B cell (primary cell): ENCODE data around the gene PLPP4. TPM values are rescaled to one million over a fixed set of nuclear protein-coding genes. Genes with fewer than 3 reads are reported as not detected.

Experiments used
- ATAC-seq: fragments of 200-7000 bp; cut with Tn5 transposase; one replicate; pipeline ENCODE4 v1.10.0; 2021; ENCODE audit warnings: low read depth, mild to moderate bottlenecking, moderate number of reproducible peaks, moderate library complexity
- CTCF ChIA-PET: fragments of 350-600 bp; sonication (Branson Sonifier 250); formaldehyde crosslinking; loops from one replicate; lab custom pipeline; 2021; ENCODE audit warnings: antibody characterized with exemption, inconsistent platforms; lab: Charles Lee
- POLR2A ChIA-PET: fragments of 350-600 bp; sonication (Branson Sonifier 250); formaldehyde crosslinking; loops from one replicate; lab custom pipeline; 2021; ENCODE audit warnings: antibody characterized with exemption; lab: Charles Lee
- DNase-seq: peaks from one replicate; pipeline ENCODE4 v3.0.0; 2013
- H2AFZ ChIP-seq: 2 replicates; pipeline ENCODE4 v1.6.1; 2012; ENCODE audit warnings: mild to moderate bottlenecking, low read depth, low read length; ENCODE audit not compliant: insufficient read depth, poor library complexity, severe bottlenecking
- H3K27ac ChIP-seq, 2 donors: 1 replicate in 1 of 2; 2 replicates in 1 of 2; pipeline ENCODE4 v1.5.1; 2012 to 2013; ENCODE audit warnings: low read length in 2 of 2, mild to moderate bottlenecking in 2 of 2, moderate library complexity in 1 of 2
- H3K27me3 ChIP-seq, 4 experiments: fragments of 200-600 bp in 1 of 4; sonication (generic) in 1 of 4; replicated peaks in 1 of 4; 1 replicate in 2 of 4; 2 replicates in 2 of 4; pipeline versions ENCODE4 v1.6.1 to v1.7.0; 2013 to 2016; ENCODE audit warnings: low read length in 3 of 4, mild to moderate bottlenecking in 2 of 4, mixed read lengths in 1 of 4, moderate library complexity in 1 of 4; ENCODE audit not compliant: insufficient read depth in 4 of 4, control insufficient read depth in 3 of 4; ENCODE audit errors: control extremely low read depth in 1 of 4
- H3K36me3 ChIP-seq, 2 experiments: replicated peaks in 1 of 2; 1 replicate in 1 of 2; 2 replicates in 1 of 2; pipeline versions ENCODE4 v1.6.1 to v1.7.1; 2013; ENCODE audit warnings: low read length in 1 of 2; ENCODE audit not compliant: insufficient read depth in 2 of 2, control insufficient read depth in 1 of 2; ENCODE audit errors: control extremely low read depth in 1 of 2, extremely low read depth in 1 of 2
- H3K4me1 ChIP-seq, 2 donors: fragments of 200-600 bp in 1 of 2; sonication (generic) in 1 of 2; 1 replicate in 1 of 2; 2 replicates in 1 of 2; pipeline versions ENCODE4 v1.5.1 to v1.6.1; 2013 to 2017; ENCODE audit warnings: low read length in 2 of 2; ENCODE audit not compliant: control insufficient read depth in 2 of 2, insufficient read depth in 2 of 2
- H3K4me2 ChIP-seq: replicated peaks from 2 replicates; pipeline ENCODE3; 2012; ENCODE audit warnings: mild to moderate bottlenecking, low read depth, low read length; ENCODE audit not compliant: poor library complexity, severe bottlenecking
- H3K4me3 ChIP-seq, 5 experiments: fragments of 200-600 bp in 1 of 5; sonication (generic) in 1 of 5; 1 replicate in 3 of 5; 2 replicates in 2 of 5; pipeline versions ENCODE4 v1.5.1 to v1.7.0; 2011 to 2016; ENCODE audit warnings: low read length in 4 of 5, mild to moderate bottlenecking in 4 of 5, low read depth in 2 of 5, control low read depth in 1 of 5, moderate library complexity in 1 of 5; ENCODE audit not compliant: insufficient read depth in 1 of 5; ENCODE audit errors: control extremely low read depth in 1 of 5, extremely low read depth in 1 of 5
- H3K79me2 ChIP-seq: fragments of 200-600 bp; sonication (generic); one replicate; pipeline ENCODE4 v1.6.0; 2016; ENCODE audit warnings: low read length; ENCODE audit not compliant: control insufficient read depth, insufficient read depth
- H3K9ac ChIP-seq: fragments of 200-600 bp; sonication (generic); 2 replicates; pipeline ENCODE4 v1.6.1; 2017; ENCODE audit warnings: mild to moderate bottlenecking, low read length, moderate library complexity
- H3K9me3 ChIP-seq, 3 donors: one replicate each; pipeline versions ENCODE4 v1.6.1 to v1.7.1; 2013; ENCODE audit warnings: low read length in 2 of 3; ENCODE audit not compliant: control insufficient read depth in 2 of 3, insufficient read depth in 1 of 3; ENCODE audit errors: control extremely low read depth in 1 of 3
- H4K20me1 ChIP-seq: 2 replicates; pipeline ENCODE4 v1.6.0; 2012; ENCODE audit warnings: mild to moderate bottlenecking, low read length; ENCODE audit not compliant: insufficient read depth, control insufficient read depth, poor library complexity, severe bottlenecking
- H3K27ac Mint-ChIP-seq: one replicate; pipeline ENCODE4 v1.8.0; 2021; ENCODE audit warnings: mixed read lengths
- H3K27me3 Mint-ChIP-seq: one replicate; pipeline ENCODE4 v1.8.0; 2021; ENCODE audit warnings: mixed read lengths
- H3K4me1 Mint-ChIP-seq: one replicate; pipeline ENCODE4 v1.8.0; 2021; ENCODE audit warnings: mixed read lengths
- H3K4me3 Mint-ChIP-seq: one replicate; pipeline ENCODE4 v1.8.0; 2021; ENCODE audit warnings: mixed read lengths
- H3K9me3 Mint-ChIP-seq: one replicate; pipeline ENCODE4 v1.8.0; 2022; ENCODE audit warnings: mixed read lengths; ENCODE audit not compliant: insufficient read depth
- CTCF ChIP-seq: fragments of 200-600 bp; IDR thresholded peaks from one replicate; pipeline ENCODE4 v1.8.0; 2022; ENCODE audit warnings: antibody characterized with exemption, mild to moderate bottlenecking
- EZH2 ChIP-seq: IDR thresholded peaks from 2 replicates; pipeline ENCODE4 v1.6.1; 2012; ENCODE audit warnings: borderline replicate concordance, low read depth, mild to moderate bottlenecking, moderate library complexity, low read length; ENCODE audit not compliant: insufficient read depth, poor library complexity, severe bottlenecking
- WGBS: methylation state at CpG from one replicate; pipeline ENCODE4 v1.1.5; 2013; ENCODE audit warnings: missing lambda C conversion rate; ENCODE audit not compliant: insufficient coverage; 5-methylcytosine and 5-hydroxymethylcytosine counted together
- intact Hi-C: fragments of 100-400 bp; cut with micrococcal nuclease; formaldehyde crosslinking; loops from one replicate; pipeline ENCODE4 v1.10.0; 2022
- polyA plus RNA-seq: library from polyadenylated mRNA; depleted of rRNA; stranded (reverse); fragments of >200 nt; gene quantifications from 2 replicates; pipeline ENCODE4 v1.2.3, GENCODE V29; 2012
- total RNA-seq, 2 donors: library from RNA; stranded (reverse); fragments of 120-200 nt in 1 of 2; gene quantifications; 1 replicate in 1 of 2; 2 replicates in 1 of 2; pipeline versions ENCODE4 v1.2.3 to v1.2.4, GENCODE V29; 2013 to 2022

The PLPP4 gene
- total and polyA plus RNA-seq, 2 donors (not counting 1 experiment from before 2014, with no cell fraction given), result not detected

GRCh38 chr10:120516426-120516825 lies 59.4 kb downstream of the PLPP4 start:
- no peaks in the 10 kb centered on the region for H4K20me1 ChIP-seq
- ATAC-seq (no peak), DNase-seq (no peak)
- intact Hi-C loops, result no loop called here
- Mint-ChIP-seq H3K4me1 (no peaks in the 10 kb centered on the region), H3K4me3 (no peak overlapping the region), H3K27ac (no peak overlapping the region), H3K9me3 (no peaks in the 10 kb centered on the region), H3K27me3 (peaks cover 3% of the 10 kb centered on the region)
- no peaks in the 10 kb centered on the region for H3K4me1 ChIP-seq
- no peak overlapping the region for H3K4me2 ChIP-seq
- no peak overlapping the region for H2AFZ ChIP-seq
- ChIA-PET POLR2A (no interaction called here), CTCF (no interaction called here)
- no peaks in the 10 kb centered on the region for H3K79me2 ChIP-seq
- no peaks in the 10 kb centered on the region for H3K27me3 ChIP-seq
- H3K27ac ChIP-seq, result no peak overlapping the region
- peaks cover 0 to 14% (median 0%) of the 10 kb centered on the region in 3 donors for H3K9me3 ChIP-seq
- no peak overlapping the region for H3K9ac ChIP-seq
- no peak overlapping the region for H3K4me3 ChIP-seq
- TF ChIP-seq CTCF (no peak), EZH2 (no peak)
- H3K36me3 ChIP-seq, result no peaks in the 10 kb centered on the region
- 93% methylated on average over 3 of the region's 4 CpGs for WGBS

DNA sequence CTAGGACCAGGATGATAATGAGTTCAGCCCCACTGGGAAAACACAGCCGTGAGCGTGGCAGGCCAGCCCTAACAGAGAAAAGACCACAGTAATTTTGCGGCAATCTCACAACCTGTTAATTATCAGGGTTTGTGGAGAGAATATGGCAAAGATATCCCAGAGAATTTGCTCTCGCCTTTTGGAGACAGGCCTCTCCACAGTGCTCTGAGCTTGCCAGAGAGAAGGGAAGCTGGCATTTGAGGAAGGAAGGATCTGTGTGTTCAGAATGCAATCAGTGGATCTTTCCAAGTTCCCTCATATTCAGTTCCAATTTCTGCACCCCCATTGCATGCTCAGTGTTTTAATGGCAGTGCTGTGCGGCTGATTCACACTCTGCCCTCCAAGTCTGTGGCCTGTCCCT lies 60.2 kb downstream of the PLPP4 start:
- Histone ChIP-seq H3K9ac (no peak overlapping the region), H3K4me2 (no peak overlapping the region)
- H3K4me1 Mint-ChIP-seq, result no peaks in the 10 kb centered on the region

More for the DNA sequence above, 60.2 kb downstream of the PLPP4 start:
- ChIA-PET POLR2A (no interaction called here), CTCF (no interaction called here)
- intact Hi-C loops, result no loop called here
- H3K27me3 ChIP-seq, result no peaks in the 10 kb centered on the region
- H3K9me3 ChIP-seq, result peaks cover 0 to 10% (median 0%) of the 10 kb centered on the region in 3 donors
- no peaks in the 10 kb centered on the region for H4K20me1 ChIP-seq
- WGBS, result 80% methylated on average over 1 of the region's 5 CpGs
- DNase-seq (no peak), ATAC-seq (no peak)
- no peak overlapping the region for H3K27ac ChIP-seq
- H3K27me3 Mint-ChIP-seq, result peaks cover 3% of the 10 kb centered on the region
- no peaks in the 10 kb centered on the region for H3K79me2 ChIP-seq
- TF ChIP-seq CTCF (no peak), EZH2 (no peak)
- no peaks in the 10 kb centered on the region for H3K9me3 Mint-ChIP-seq
- H3K36me3 ChIP-seq, result no peaks in the 10 kb centered on the region
- H2AFZ ChIP-seq, result no peak overlapping the region
- no peak overlapping the region for H3K4me3 ChIP-seq
- H3K27ac Mint-ChIP-seq, result no peak overlapping the region
- H3K4me3 Mint-ChIP-seq, result no peak overlapping the region
- H3K4me1 ChIP-seq, result no peaks in the 10 kb centered on the region
